ENCODE results near the gene KRTAP5-7. TPM values are rescaled to one million over a fixed set of nuclear protein-coding genes. Genes with fewer than 3 reads are reported as not detected.

Gene KRTAP5-7
- total and polyA plus RNA-seq, 2 of the 13 experiments (the other 11 are each of a cell fraction or from before 2014, with no cell fraction given), result 0.54 TPM; not detected in 1

- peak; percentile 22; the same call in 1 of the 2 replicates for TF ChIP-seq TFAP4 (IDR thresholded peaks at IDR 0.05; ENCODE audit: borderline replicate concordance, low read depth)
- TF ChIP-seq BCL6 (CRISPR knock-in tag; IDR thresholded peaks at IDR 0.05), result no peak
- no peak for TF ChIP-seq CREBL2 (CRISPR knock-in tag; IDR thresholded peaks at IDR 0.05; ENCODE audit: borderline replicate concordance)
- TF ChIP-seq ZNF121 (CRISPR knock-in tag; IDR thresholded peaks at IDR 0.05), result no peak
- no peak for TF ChIP-seq ZNF326 (CRISPR knock-in tag; IDR thresholded peaks at IDR 0.05; ENCODE audit: borderline replicate concordance)
- no peak for TF ChIP-seq ZNF775 (CRISPR knock-in tag; IDR thresholded peaks at IDR 0.05; ENCODE audit: borderline replicate concordance)
- no peak for TF ChIP-seq MTA1 (CRISPR knock-in tag; IDR thresholded peaks at IDR 0.05; ENCODE audit: borderline replicate concordance)
- TF ChIP-seq RBM22 (optimal IDR thresholded peaks at IDR 0.05; ENCODE audit: low read length), result no peak
- no peak for TF ChIP-seq PAF1 (CRISPR knock-in tag; IDR thresholded peaks at IDR 0.05)
- TF ChIP-seq RELA (CRISPR knock-in tag; IDR thresholded peaks at IDR 0.05), result no peak
- 0 out of 2 replicates have a peak, but pooled peaks have one; percentile 55 for TF ChIP-seq ZNF607 (CRISPR knock-in tag; IDR thresholded peaks at IDR 0.05; ENCODE audit: borderline replicate concordance)
- TF ChIP-seq MAX (IDR thresholded peaks at IDR 0.05), result 0 out of 2 replicates have a peak, but pooled peaks have one; percentile 5
- TF ChIP-seq MLXIP (CRISPR knock-in tag; IDR thresholded peaks at IDR 0.05; ENCODE audit: borderline replicate concordance), result no peak
- TF ChIP-seq KLF12 (CRISPR knock-in tag; IDR thresholded peaks at IDR 0.05; ENCODE audit: borderline replicate concordance), result no peak
- TF ChIP-seq PRDM15 (CRISPR knock-in tag; IDR thresholded peaks at IDR 0.05), result no peak
- TF ChIP-seq ZNF18 (CRISPR knock-in tag; IDR thresholded peaks at IDR 0.05; ENCODE audit: insufficient replicate concordance), result no peak
- no peak for TF ChIP-seq ERF (CRISPR knock-in tag; IDR thresholded peaks at IDR 0.05)
- no peak for TF ChIP-seq SMARCC2 (IDR thresholded peaks at IDR 0.05)
- 0 out of 2 replicates have a peak, but pooled peaks have one; percentile 30 for TF ChIP-seq ZSCAN31 (CRISPR knock-in tag; IDR thresholded peaks at IDR 0.05; ENCODE audit: low read depth)
- peak; percentile 96 for TF ChIP-seq ZNF292 (CRISPR knock-in tag; IDR thresholded peaks at IDR 0.05; ENCODE audit: borderline replicate concordance, low read depth)
- TF ChIP-seq BORCS8-MEF2B (CRISPR knock-in tag; IDR thresholded peaks at IDR 0.05), result no peak
- no peak for TF ChIP-seq RAD51 (IDR thresholded peaks at IDR 0.05; ENCODE audit: borderline replicate concordance)
These were observed 21.7 kb downstream of the KRTAP5-7 start (continued) for GRCh38 chr11:71548716-71549151.
